HG03060 (cell line): ENCODE data around the gene INF2.

Experiments
- ATAC-seq: cut with Tn5 transposase; IDR thresholded peaks from one replicate; pipeline ENCODE4 v1.9.1; 2021; ENCODE audit warnings: low read depth, moderate number of reproducible peaks; ENCODE audit not compliant: unreplicated experiment

INF2 gene

GRCh38 chr14:104765517-104765916 is 76.1 kb downstream of the INF2 start:
- no peak for ATAC-seq

GRCh38 chr14:104766256-104766862 is 76.9 kb downstream of the INF2 start:
- no peak for ATAC-seq

DNA sequence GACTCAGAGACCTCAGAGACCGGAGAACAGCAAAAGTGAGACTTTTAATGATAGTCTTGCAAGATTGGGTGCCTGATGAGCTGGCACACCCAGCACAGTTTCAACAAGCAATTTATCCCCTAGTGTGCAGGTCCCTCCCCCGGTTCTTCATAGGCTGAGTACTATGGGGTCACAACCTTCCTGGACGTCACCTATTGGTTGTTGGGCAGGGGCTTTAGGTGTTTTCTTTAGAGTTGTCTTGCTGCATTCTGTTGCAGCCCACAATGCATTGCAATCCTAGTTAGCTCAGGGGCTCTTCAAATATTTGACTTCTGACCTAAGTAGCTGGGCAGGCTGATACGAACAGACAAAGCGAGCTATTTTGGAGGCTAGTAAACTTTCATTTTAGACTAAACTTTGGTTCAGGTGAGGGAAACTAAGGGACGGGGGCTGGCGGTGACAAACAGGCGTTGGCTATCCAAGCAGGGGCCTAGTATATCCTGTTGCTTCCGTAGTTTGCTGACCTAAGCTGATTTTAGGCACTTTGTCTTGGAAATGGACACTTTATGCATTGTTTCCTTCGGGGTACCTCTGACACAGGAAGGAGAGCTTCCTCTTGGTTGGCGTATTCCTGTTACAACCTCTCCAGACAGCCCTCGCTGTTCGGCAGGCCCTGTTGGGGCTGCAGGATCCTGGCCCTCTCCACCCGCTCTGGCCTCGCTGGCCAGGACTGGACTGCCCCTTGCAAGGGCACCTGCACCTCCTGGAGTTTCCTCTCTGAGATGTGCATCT is 77.6 kb downstream of the INF2 start:
- ATAC-seq, result no peak

DNA sequence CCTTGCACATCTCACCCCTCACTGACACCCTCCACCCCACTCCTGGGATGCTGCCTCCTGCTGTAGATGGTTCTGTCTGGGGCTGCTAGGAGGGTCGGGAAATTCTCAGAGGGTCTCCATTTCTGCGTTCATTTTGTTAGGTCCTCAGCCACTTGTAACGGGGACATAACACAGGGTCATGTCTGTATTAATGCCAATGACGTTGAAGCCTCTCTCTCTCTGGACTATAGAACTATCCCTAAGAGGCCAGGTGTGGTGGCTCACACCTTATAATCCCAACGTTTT is 78.2 kb downstream of the INF2 start:
- ATAC-seq, result no peak

DNA sequence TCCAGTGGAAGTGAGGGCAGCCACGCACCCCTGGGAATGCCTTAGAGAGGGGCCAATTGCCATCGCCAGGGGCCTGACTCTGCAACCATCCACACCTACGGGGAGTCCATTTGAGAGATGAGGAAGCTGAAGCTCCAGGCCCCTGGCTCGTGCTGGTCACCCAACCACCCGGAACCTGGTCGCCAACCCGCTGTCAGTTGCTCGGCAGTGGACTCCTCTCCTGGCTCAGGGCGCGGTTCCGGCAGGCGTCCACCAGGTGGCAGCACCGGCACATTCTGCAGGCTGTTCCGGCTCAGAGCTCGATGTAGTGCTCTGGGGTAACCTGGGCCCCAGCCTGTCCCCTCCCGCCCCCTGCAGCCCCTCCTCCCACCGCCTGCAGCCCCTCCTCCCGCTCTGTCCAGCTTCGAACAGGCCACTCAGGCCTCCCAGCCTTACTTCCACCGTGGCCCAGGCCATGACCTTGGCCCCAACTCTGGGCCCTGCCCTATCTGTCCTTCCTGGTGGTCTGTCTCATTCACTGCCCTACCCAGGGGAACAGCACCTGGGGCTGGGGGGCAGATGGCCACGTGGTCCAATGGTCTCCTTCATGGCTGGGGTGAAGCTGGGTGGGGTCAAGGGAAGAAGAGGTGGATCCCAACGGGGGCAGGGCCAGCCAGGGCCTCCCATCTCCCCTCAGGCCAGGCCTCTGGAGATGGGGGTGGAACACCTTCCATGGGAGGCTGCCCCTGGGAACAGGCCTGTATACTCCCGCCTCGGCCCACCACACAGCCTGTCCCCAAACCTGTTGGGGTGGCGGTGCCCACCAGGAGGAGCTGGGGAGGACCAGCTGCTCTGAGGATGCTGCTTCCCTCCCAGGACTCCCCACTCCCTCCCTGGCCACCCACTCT is 79.3 kb downstream of the INF2 start:
- no peak for ATAC-seq

DNA sequence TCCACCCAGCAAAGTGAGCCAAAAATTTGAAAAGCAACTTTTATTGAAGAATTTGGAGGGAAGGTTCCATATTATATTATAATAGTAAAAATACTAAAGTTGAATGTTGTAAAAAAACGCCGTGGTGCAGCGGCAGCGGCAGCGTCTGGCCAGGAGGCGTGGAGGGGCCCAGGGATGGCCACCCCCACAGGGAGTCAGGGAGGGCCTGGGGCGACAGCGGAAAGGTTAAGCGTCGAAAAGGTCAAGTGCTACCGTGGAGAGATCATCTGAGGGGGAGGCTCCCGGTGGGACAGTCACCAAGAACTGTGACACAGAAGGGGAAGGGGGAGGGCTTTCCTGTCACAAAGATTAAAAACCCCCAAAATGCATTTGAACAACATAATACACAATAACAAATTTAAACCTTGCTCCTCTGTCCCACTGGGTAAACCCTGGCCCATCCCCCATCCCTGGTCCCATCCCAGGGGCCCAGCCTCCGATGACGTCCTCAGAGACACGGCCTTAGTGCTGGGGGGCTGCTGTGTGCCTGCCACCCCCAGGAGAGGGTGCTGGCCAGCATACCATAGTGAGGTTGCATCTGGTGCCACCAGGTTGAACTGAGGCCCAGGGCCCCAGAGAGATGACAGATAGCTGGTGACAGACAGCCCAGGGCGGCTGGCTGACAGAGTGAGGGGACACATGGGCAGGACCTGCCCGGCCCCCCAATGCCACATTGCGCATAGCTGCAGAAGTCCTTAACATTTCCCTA is 80.1 kb downstream of the INF2 start:
- ATAC-seq, result no peak

DNA sequence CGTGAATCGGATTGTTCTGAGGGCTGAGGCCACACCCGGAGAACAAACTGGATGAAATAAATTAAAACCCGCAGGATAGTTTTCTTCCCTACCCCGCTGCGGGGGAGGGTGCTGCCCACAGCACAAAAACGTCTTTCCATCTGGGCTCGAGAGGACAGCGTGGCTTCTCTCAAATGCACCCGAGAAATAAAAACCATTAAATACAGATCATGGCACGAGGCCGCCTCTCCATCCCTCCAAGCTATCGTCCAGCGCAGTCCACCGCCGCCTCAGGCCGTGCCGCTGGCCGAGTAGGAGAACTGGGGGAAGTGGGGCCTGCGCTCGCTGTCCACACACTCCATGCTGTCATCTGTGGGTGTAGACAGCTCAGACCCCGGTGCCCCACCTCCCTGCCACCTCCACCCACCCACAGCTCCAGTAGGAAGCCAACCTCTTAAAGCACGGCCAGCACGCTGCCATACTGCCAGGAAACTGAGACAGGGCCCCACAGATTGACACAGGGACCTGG is 80.7 kb downstream of the INF2 start:
- ATAC-seq, result no peak

DNA sequence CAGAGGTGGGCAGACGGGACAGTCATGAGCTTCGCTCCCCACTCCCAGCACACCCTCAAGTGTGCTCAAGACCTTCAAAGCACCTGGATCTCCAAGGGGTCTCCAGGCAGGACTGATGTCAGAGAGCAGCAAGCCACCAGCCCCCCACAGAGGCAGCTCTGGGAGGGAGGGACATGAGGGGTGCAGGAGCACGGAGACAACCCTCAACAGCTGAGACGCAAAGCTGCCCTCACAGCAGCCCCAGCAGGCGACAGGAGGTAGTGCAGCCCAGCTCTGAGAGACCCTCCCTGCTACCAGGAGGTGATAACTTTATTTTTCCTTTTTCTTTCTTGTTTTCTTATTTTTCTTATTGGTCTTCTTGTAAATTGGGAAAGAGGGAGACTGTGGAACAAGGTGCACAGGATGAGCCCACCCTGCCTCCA is 81.4 kb downstream of the INF2 start:
- no peak for ATAC-seq

DNA sequence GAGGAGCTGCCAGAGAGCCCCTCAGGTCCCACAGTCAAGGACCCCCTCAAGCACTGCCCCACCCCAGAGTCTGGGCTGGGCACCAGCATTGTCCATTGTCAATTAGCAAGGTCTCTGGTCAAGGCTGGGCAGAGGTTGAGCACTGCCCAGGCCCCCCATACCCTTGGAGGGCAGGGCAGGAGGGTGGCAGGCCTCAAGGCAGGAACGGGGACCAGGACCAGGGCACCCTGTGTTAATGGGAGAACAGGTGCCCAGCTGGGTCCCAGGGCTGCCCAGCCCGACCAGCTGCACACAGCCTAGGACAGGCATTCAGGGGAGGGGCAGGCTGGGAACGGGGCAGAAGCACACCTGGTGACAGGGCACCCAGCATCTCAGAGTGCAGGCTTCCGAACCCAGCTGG is 82.0 kb downstream of the INF2 start:
- ATAC-seq, result no peak
